Tibial artery (tissue), 4 donors: ENCODE results near the gene KCNMA1.

Experiments
- DNase-seq, 2 donors: peaks; one replicate each; pipeline ENCODE4 v3.0.0-alpha.2; 2019
- H3K27ac ChIP-seq, 2 donors: fragments of 200-600 bp; sonication (generic) in 1 of 2; 1 replicate in 1 of 2; 2 replicates in 1 of 2; pipeline ENCODE4 v1.5.1; 2018 to 2019; ENCODE audit warnings: mild to moderate bottlenecking in 1 of 2
- H3K27me3 ChIP-seq, 2 donors: fragments of 200-600 bp; sonication (generic) in 1 of 2; one replicate each; pipeline versions ENCODE4 v1.5.1 to v1.6.0; 2016 to 2019
- H3K36me3 ChIP-seq, 3 donors: fragments of 200-600 bp; sonication (generic) in 2 of 3; one replicate each; pipeline ENCODE4 v1.5.1; 2016 to 2019; ENCODE audit warnings: mild to moderate bottlenecking in 2 of 3
- H3K4me1 ChIP-seq, 4 donors: fragments of 200-600 bp; sonication (generic) in 2 of 4; 1 replicate in 3 of 4; 2 replicates in 1 of 4; pipeline ENCODE4 v1.5.1; 2016 to 2019
- H3K4me3 ChIP-seq, 2 donors: fragments of 200-600 bp; sonication (generic) in 1 of 2; 1 replicate in 1 of 2; 2 replicates in 1 of 2; pipeline ENCODE4 v1.5.1; 2018 to 2019; ENCODE audit warnings: mild to moderate bottlenecking in 2 of 2
- H3K9me3 ChIP-seq, 3 donors: fragments of 200-600 bp; sonication (generic) in 1 of 3; one replicate each; pipeline ENCODE4 v1.5.1; 2016 to 2019
- CTCF ChIP-seq, 2 experiments: fragments of 200-600 bp in 1 of 2; fragments of 450-650 bp in 1 of 2; IDR thresholded peaks; one replicate each; pipeline ENCODE4 v1.5.1; 2017 to 2019; ENCODE audit warnings: antibody characterized with exemption in 2 of 2, mild to moderate bottlenecking in 1 of 2, moderate library complexity in 1 of 2
- intact Hi-C: fragments of 100-400 bp; cut with DNase I; formaldehyde crosslinking; loops from one replicate; pipeline ENCODE4 v1.15.0; 2023; ENCODE audit warnings: low total_unique reads

KCNMA1 gene

GRCh38 chr10:77156406-77156879 is 481.2 kb downstream of the KCNMA1 start:
- intact Hi-C loops: no loop called here
- no peak for DNase-seq
- H3K27ac ChIP-seq: peak overlapping the region; percentile 49 to 61
- peaks cover 0 to 51% (median 21%) of the 10 kb centered on the region in 4 donors for H3K4me1 ChIP-seq
- no peaks in the 10 kb centered on the region for H3K36me3 ChIP-seq
- no peaks in the 10 kb centered on the region for H3K27me3 ChIP-seq
- H3K9me3 ChIP-seq: no peaks in the 10 kb centered on the region
- no peak for TF ChIP-seq CTCF (IDR thresholded peaks at IDR 0.05)
- no peak overlapping the region for H3K4me3 ChIP-seq

GRCh38 chr10:77152256-77152655 is 485.4 kb downstream of the KCNMA1 start:
- intact Hi-C loops: no loop called here
- Histone ChIP-seq H3K27me3 (no peaks in the 10 kb centered on the region), H3K4me3 (no peak overlapping the region), H3K36me3 (no peaks in the 10 kb centered on the region), H3K27ac (no peak overlapping the region), H3K4me1 (peaks cover 0 to 61% (median 27%) of the 10 kb centered on the region in 4 donors), H3K9me3 (no peaks in the 10 kb centered on the region)
- no peak for TF ChIP-seq CTCF (IDR thresholded peaks at IDR 0.05)
- DNase-seq: no peak

- DNase-seq: no peak
- Histone ChIP-seq H3K27ac (no peak overlapping the region), H3K36me3 (no peaks in the 10 kb centered on the region), H3K9me3 (no peaks in the 10 kb centered on the region), H3K4me3 (no peak overlapping the region), H3K4me1 (peaks cover 0 to 60% (median 22%) of the 10 kb centered on the region in 4 donors), H3K27me3 (no peaks in the 10 kb centered on the region)
- intact Hi-C loops: no loop called here
- no peak for TF ChIP-seq CTCF (IDR thresholded peaks at IDR 0.05)
These were observed 486.2 kb downstream of the KCNMA1 start for GRCh38 chr10:77151408-77151807.

GRCh38 chr10:77149706-77150105 is 487.9 kb downstream of the KCNMA1 start:
- H3K27me3 ChIP-seq: no peaks in the 10 kb centered on the region
- peak overlapping the region; percentile 24 to 59 for H3K27ac ChIP-seq
- no peaks in the 10 kb centered on the region for H3K9me3 ChIP-seq
- no peak overlapping the region for H3K4me3 ChIP-seq
- H3K4me1 ChIP-seq: peaks cover 0 to 53% (median 19%) of the 10 kb centered on the region in 4 donors
- TF ChIP-seq CTCF (IDR thresholded peaks at IDR 0.05): no peak
- no peaks in the 10 kb centered on the region for H3K36me3 ChIP-seq
- no peak for DNase-seq
- intact Hi-C loops: no loop called here

GRCh38 chr10:77149001-77149400 is 488.6 kb downstream of the KCNMA1 start:
- no peaks in the 10 kb centered on the region for H3K36me3 ChIP-seq
- H3K4me3 ChIP-seq: no peak overlapping the region
- DNase-seq: no peak
- no peaks in the 10 kb centered on the region for H3K9me3 ChIP-seq
- no peak for TF ChIP-seq CTCF (IDR thresholded peaks at IDR 0.05)
- peak overlapping the region; percentile 24 to 59 for H3K27ac ChIP-seq
- intact Hi-C loops: no loop called here
- H3K27me3 ChIP-seq: no peaks in the 10 kb centered on the region
- H3K4me1 ChIP-seq: peaks cover 0 to 53% (median 19%) of the 10 kb centered on the region in 4 donors

- peak overlapping the region; percentile 59 to 75 for H3K27ac ChIP-seq
- no peak for TF ChIP-seq CTCF (IDR thresholded peaks at IDR 0.05)
- H3K4me1 ChIP-seq: peaks cover 0 to 53% (median 19%) of the 10 kb centered on the region in 4 donors
- intact Hi-C loops: no loop called here
- H3K9me3 ChIP-seq: no peaks in the 10 kb centered on the region
- no peak for DNase-seq
- H3K36me3 ChIP-seq: no peaks in the 10 kb centered on the region
- no peaks in the 10 kb centered on the region for H3K27me3 ChIP-seq
- no peak overlapping the region for H3K4me3 ChIP-seq
These were observed 489.7 kb downstream of the KCNMA1 start for GRCh38 chr10:77147871-77148270.
